Caco-2 (cell line): ENCODE results near the gene PPP1R9A. TPM values are rescaled to one million over a fixed set of nuclear protein-coding genes. Genes with fewer than 3 reads are reported as not detected.

ENCODE experiments used
- BruUV-seq: library from RNA; stranded (reverse); fragments of 400-500 nt; replicated peaks from 2 replicates; lab custom pipeline; 2021; lab: Mats Ljungman, UMichigan
- CTCF ChIA-PET: fragments of 300-600 bp; sonication (Branson Sonifier 250); formaldehyde crosslinking; loops from one replicate; lab custom pipeline; 2022; ENCODE audit warnings: antibody characterized with exemption; lab: Charles Lee
- POLR2A ChIA-PET: fragments of 300-600 bp; sonication (Branson Sonifier 250); formaldehyde crosslinking; loops from one replicate; lab custom pipeline; 2022; ENCODE audit warnings: antibody characterized with exemption; lab: Charles Lee
- DNase-seq, 2 experiments: peaks; one replicate each; pipeline versions ENCODE4 v3.0.0 to v3.0.0-alpha.2; 2020 to 2022
- H3K27me3 ChIP-seq: replicated peaks from 2 replicates; pipeline ENCODE4 v1.6.0; 2011; ENCODE audit warnings: low read length; ENCODE audit not compliant: control insufficient read depth, insufficient read depth
- H3K36me3 ChIP-seq: 2 replicates; pipeline ENCODE4 v1.5.1; 2011; ENCODE audit warnings: low read length; ENCODE audit not compliant: control insufficient read depth, insufficient read depth
- H3K4me1 ChIP-seq: fragments of 250-450 bp; sonication (Bioruptor Pico); 2 replicates; pipeline ENCODE4 v1.5.1; 2020; ENCODE audit warnings: mild to moderate bottlenecking
- H3K4me3 ChIP-seq: 2 replicates; pipeline ENCODE4 v1.5.1; 2011; ENCODE audit warnings: low read depth, mild to moderate bottlenecking, control low read depth, low read length
- H3K9me3 ChIP-seq: fragments of 250-450 bp; sonication (Bioruptor Pico); 2 replicates; pipeline ENCODE4 v1.5.1; 2020; ENCODE audit warnings: mild to moderate bottlenecking, moderate library complexity
- H3K27ac Mint-ChIP-seq: one replicate; pipeline ENCODE4 v1.8.0; 2022; ENCODE audit warnings: mixed read lengths; ENCODE audit not compliant: unreplicated experiment
- H3K27me3 Mint-ChIP-seq: one replicate; pipeline ENCODE4 v1.8.0; 2022; ENCODE audit warnings: mixed read lengths; ENCODE audit not compliant: insufficient read depth, unreplicated experiment
- H3K36me3 Mint-ChIP-seq: one replicate; pipeline ENCODE4 v1.8.0; 2022; ENCODE audit warnings: mild to moderate bottlenecking, mixed read lengths; ENCODE audit not compliant: insufficient read depth, unreplicated experiment
- H3K4me1 Mint-ChIP-seq: one replicate; pipeline ENCODE4 v1.8.0; 2022; ENCODE audit warnings: low read depth, mixed read lengths; ENCODE audit not compliant: unreplicated experiment
- H3K4me3 Mint-ChIP-seq: one replicate; pipeline ENCODE4 v1.8.0; 2022; ENCODE audit warnings: mild to moderate bottlenecking, moderate library complexity, mixed read lengths; ENCODE audit not compliant: unreplicated experiment
- H3K9me3 Mint-ChIP-seq: one replicate; pipeline ENCODE4 v1.8.0; 2022; ENCODE audit warnings: mixed read lengths; ENCODE audit not compliant: unreplicated experiment
- intact Hi-C: fragments of 100-400 bp; cut with micrococcal nuclease; formaldehyde crosslinking; loops from one replicate; pipeline ENCODE4 v1.10.0; 2022; ENCODE audit not compliant: unreplicated experiment
- total RNA-seq: library from RNA; stranded (reverse); gene quantifications from 2 replicates; pipeline ENCODE4 v1.2.3, GENCODE V29; 2022
- TF ChIP-seq, protein P1 (sequence below), 2 experiments: fragments of 200-600 bp in 1 of 2; IDR thresholded peaks; 1 replicate in 1 of 2; 2 replicates in 1 of 2; pipeline versions ENCODE4 v1.5.1 to v1.8.0; 2011 to 2022; ENCODE audit warnings: antibody characterized with exemption in 1 of 2, control low read depth in 1 of 2, inconsistent platforms in 1 of 2, low read depth in 1 of 2, low read length in 1 of 2, mild to moderate bottlenecking in 1 of 2, moderate library complexity in 1 of 2; ENCODE audit not compliant: insufficient read depth in 1 of 2, severe bottlenecking in 1 of 2, unreplicated experiment in 1 of 2

PPP1R9A gene
- total RNA-seq, 1 experiment from 2014 or later = 37.4 TPM

DNA sequence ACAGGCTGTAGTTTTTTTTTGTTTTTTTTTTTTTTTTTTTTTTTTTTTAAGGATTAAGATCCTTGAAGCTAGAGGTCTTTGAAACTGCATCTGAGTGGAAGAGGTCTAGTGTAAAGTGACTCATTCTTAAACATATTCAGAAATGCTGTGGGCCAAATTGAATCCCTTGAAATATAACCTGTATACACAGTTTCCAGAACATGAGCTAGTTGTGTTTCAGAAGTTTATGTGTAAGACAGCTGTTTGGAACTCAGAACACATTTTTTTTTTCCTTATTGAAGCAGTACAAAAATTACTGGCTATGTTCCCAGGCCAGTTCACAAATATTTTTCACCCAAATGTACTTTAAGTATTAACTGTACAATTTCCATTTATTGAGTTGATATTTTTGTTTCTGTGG, 67.9 kb downstream of the PPP1R9A start:
- Mint-ChIP-seq H3K27ac (no peak overlapping the region), H3K9me3 (peaks cover 10% of the 10 kb centered on the region), H3K36me3 (no peaks in the 10 kb centered on the region), H3K4me1 (peaks cover 26% of the 10 kb centered on the region), H3K27me3 (no peaks in the 10 kb centered on the region), H3K4me3 (no peak overlapping the region)
- Histone ChIP-seq H3K9me3 (no peaks in the 10 kb centered on the region), H3K36me3 (no peaks in the 10 kb centered on the region), H3K27me3 (no peaks in the 10 kb centered on the region), H3K4me1 (peaks cover 37% of the 10 kb centered on the region), H3K4me3 (no peak overlapping the region)
- no TSS peak for BruUV-seq
- TF ChIP-seq, protein P1, sequence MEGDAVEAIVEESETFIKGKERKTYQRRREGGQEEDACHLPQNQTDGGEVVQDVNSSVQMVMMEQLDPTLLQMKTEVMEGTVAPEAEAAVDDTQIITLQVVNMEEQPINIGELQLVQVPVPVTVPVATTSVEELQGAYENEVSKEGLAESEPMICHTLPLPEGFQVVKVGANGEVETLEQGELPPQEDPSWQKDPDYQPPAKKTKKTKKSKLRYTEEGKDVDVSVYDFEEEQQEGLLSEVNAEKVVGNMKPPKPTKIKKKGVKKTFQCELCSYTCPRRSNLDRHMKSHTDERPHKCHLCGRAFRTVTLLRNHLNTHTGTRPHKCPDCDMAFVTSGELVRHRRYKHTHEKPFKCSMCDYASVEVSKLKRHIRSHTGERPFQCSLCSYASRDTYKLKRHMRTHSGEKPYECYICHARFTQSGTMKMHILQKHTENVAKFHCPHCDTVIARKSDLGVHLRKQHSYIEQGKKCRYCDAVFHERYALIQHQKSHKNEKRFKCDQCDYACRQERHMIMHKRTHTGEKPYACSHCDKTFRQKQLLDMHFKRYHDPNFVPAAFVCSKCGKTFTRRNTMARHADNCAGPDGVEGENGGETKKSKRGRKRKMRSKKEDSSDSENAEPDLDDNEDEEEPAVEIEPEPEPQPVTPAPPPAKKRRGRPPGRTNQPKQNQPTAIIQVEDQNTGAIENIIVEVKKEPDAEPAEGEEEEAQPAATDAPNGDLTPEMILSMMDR (IDR thresholded peaks at IDR 0.05; ENCODE audit: insufficient read depth in 1 of 2, low read depth in 1 of 2, low read length in 1 of 2, severe bottlenecking in 1 of 2, unreplicated experiment in 1 of 2) = no peak
- ChIA-PET CTCF (interaction anchor here (0.7 kb wide), 1 partner anchor 416 kb away, joined by 8 read pairs; no protein-coding TSS in a partner anchor), POLR2A (no interaction called here)
- DNase-seq = no peak
- intact Hi-C loops = no loop called here

DNA sequence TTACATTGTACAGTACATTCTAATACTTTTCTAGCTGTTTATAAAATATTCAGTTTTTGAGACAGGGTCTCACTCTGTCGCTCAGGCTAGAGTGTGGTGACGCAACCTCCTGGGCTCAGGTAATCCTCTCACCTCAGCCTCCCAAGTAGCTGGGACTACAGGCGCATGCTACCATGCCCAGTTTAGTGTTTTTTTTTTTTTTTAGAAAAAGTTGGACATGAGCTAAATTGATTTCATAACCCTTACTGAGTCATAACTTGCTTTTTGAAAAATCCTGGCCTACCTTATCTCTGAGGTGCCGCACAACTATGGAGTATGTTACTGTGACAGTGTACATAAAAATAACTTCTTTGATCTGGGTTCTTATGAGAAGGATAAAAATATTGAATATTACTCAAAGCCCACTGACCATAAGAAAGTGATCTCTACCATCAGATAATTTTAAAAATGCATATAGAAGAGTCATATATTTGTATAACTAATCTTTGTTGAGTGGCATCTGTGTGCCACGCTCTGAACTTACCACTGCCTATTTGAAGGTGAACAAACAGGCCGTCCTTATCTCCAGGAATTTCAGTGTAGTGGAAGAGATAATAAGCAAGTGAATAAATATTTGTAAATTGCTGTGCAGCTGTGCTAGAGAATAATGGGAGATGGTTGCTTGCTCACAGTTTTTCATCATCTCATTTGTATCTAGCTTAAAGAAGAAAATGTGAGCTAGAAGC, 73.2 kb downstream of the PPP1R9A start:
- ChIA-PET POLR2A (interaction anchor here (0.6 kb wide), 1 partner anchor 10 kb away, joined by 4 read pairs; no protein-coding TSS in a partner anchor), CTCF (interaction anchor here (0.6 kb wide), 2 partner anchors 12 to 33 kb away, joined by 3 to 4 read pairs; no protein-coding TSS in a partner anchor)
- Mint-ChIP-seq H3K4me3 (peak overlapping the region; percentile 36), H3K9me3 (peaks cover 10% of the 10 kb centered on the region), H3K27me3 (no peaks in the 10 kb centered on the region), H3K27ac (peak overlapping the region; percentile 78), H3K4me1 (no peaks in the 10 kb centered on the region), H3K36me3 (peaks cover 10% of the 10 kb centered on the region)
- Histone ChIP-seq H3K4me3 (no peak overlapping the region), H3K9me3 (peaks cover 4% of the 10 kb centered on the region; the same call in 1 of the 2 replicates), H3K36me3 (no peaks in the 10 kb centered on the region), H3K4me1 (peaks cover 17% of the 10 kb centered on the region), H3K27me3 (no peaks in the 10 kb centered on the region)
- DNase-seq = peak; percentile 72 to 80
- intact Hi-C loops = loop anchor here (1.0 to 2.0 kb wide), 3 partner anchors 9 to 400 kb away; no protein-coding TSS in a partner anchor
- no TSS peak for BruUV-seq
- TF ChIP-seq, protein P1 (IDR thresholded peaks at IDR 0.05; ENCODE audit: insufficient read depth in 1 of 2, low read depth in 1 of 2, low read length in 1 of 2, severe bottlenecking in 1 of 2, unreplicated experiment in 1 of 2) = no peak

DNA sequence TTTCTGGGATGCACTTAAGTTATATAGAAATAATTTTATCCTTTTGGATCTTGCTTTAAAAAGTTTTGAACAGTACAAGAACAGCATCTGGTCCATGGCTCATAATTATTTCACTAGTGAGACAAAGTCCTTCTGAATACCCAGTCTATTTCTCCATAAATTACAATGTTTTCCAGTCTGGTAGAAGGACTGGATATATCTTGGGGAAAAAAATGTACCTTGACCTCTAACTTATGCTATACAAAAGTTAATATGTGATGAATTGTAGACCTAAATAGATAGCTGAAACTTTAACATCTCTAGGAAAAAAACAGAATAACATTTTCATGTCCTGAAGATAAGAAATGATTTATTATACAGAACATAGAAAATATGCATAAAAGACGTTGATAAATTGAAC, 88.5 kb downstream of the PPP1R9A start:
- H3K4me3 ChIP-seq = no peak overlapping the region
- no peaks in the 10 kb centered on the region for H3K27me3 Mint-ChIP-seq
- H3K36me3 Mint-ChIP-seq = no peaks in the 10 kb centered on the region
- H3K4me1 Mint-ChIP-seq = peaks cover 11% of the 10 kb centered on the region
- DNase-seq = no peak
- peaks cover 6% of the 10 kb centered on the region for H3K9me3 Mint-ChIP-seq
- no peaks in the 10 kb centered on the region for H3K9me3 ChIP-seq
- no TSS peak for BruUV-seq
- peaks cover 37% of the 10 kb centered on the region for H3K4me1 ChIP-seq
- TF ChIP-seq, protein P1 (IDR thresholded peaks at IDR 0.05; ENCODE audit: insufficient read depth in 1 of 2, low read depth in 1 of 2, low read length in 1 of 2, severe bottlenecking in 1 of 2, unreplicated experiment in 1 of 2) = no peak
- intact Hi-C loops = no loop called here
- no peaks in the 10 kb centered on the region for H3K27me3 ChIP-seq
- POLR2A ChIA-PET = no interaction called here
- H3K36me3 ChIP-seq = no peaks in the 10 kb centered on the region
- CTCF ChIA-PET = no interaction called here
- H3K4me3 Mint-ChIP-seq = no peak overlapping the region
- H3K27ac Mint-ChIP-seq = no peak overlapping the region
